IPS-15b (cell line): ENCODE data around the gene ERRFI1.

ENCODE experiments used
- H3K27me3 ChIP-seq: one replicate; pipeline ENCODE4 v1.6.1; 2013; ENCODE audit warnings: low read length; ENCODE audit not compliant: control insufficient read depth, insufficient read depth
- H3K36me3 ChIP-seq: one replicate; pipeline ENCODE4 v1.6.1; 2013; ENCODE audit warnings: low read length; ENCODE audit not compliant: control insufficient read depth, insufficient read depth
- H3K4me1 ChIP-seq: one replicate; pipeline ENCODE4 v1.6.1; 2013; ENCODE audit warnings: mild to moderate bottlenecking, low read length; ENCODE audit not compliant: control insufficient read depth, insufficient read depth
- H3K4me3 ChIP-seq: one replicate; pipeline ENCODE4 v1.5.1; 2013; ENCODE audit warnings: low read depth, low read length
- H3K9ac ChIP-seq: one replicate; pipeline ENCODE4 v1.6.1; 2013; ENCODE audit warnings: low read depth, mild to moderate bottlenecking, low read length
- H3K9me3 ChIP-seq: one replicate; pipeline ENCODE4 v1.6.1; 2013; ENCODE audit warnings: mild to moderate bottlenecking, low read length; ENCODE audit not compliant: control insufficient read depth, insufficient read depth

ERRFI1 gene

GRCh38 chr1:8023995-8024313, 2.2 kb downstream of the ERRFI1 start:
- Histone ChIP-seq H3K4me3 (no peak overlapping the region), H3K4me1 (peaks cover 27% of the 10 kb centered on the region), H3K9ac (no peak overlapping the region), H3K36me3 (no peaks in the 10 kb centered on the region), H3K27me3 (peaks cover 6% of the 10 kb centered on the region), H3K9me3 (no peaks in the 10 kb centered on the region)

- Histone ChIP-seq H3K27me3 (peaks cover 6% of the 10 kb centered on the region), H3K9me3 (no peaks in the 10 kb centered on the region), H3K9ac (peak overlapping the region; percentile 9), H3K4me1 (peaks cover 32% of the 10 kb centered on the region), H3K36me3 (no peaks in the 10 kb centered on the region), H3K4me3 (no peak overlapping the region)
These were observed 2.7 kb downstream of the ERRFI1 start for GRCh38 chr1:8023287-8023994.

- no peak overlapping the region for H3K9ac ChIP-seq
- no peaks in the 10 kb centered on the region for H3K36me3 ChIP-seq
- H3K27me3 ChIP-seq, result peaks cover 6% of the 10 kb centered on the region
- no peaks in the 10 kb centered on the region for H3K9me3 ChIP-seq
- H3K4me1 ChIP-seq, result peaks cover 33% of the 10 kb centered on the region
- no peak overlapping the region for H3K4me3 ChIP-seq
These were observed 3.5 kb downstream of the ERRFI1 start for GRCh38 chr1:8022395-8023286.

- no peaks in the 10 kb centered on the region for H3K36me3 ChIP-seq
- peaks cover 3% of the 10 kb centered on the region for H3K27me3 ChIP-seq
- H3K4me1 ChIP-seq, result peaks cover 36% of the 10 kb centered on the region
- H3K9ac ChIP-seq, result no peak overlapping the region
- H3K4me3 ChIP-seq, result no peak overlapping the region
- H3K9me3 ChIP-seq, result no peaks in the 10 kb centered on the region
These were observed 4.3 kb downstream of the ERRFI1 start for GRCh38 chr1:8021676-8022266.

- no peaks in the 10 kb centered on the region for H3K36me3 ChIP-seq
- H3K4me3 ChIP-seq, result no peak overlapping the region
- H3K4me1 ChIP-seq, result peaks cover 44% of the 10 kb centered on the region
- no peaks in the 10 kb centered on the region for H3K9me3 ChIP-seq
- no peak overlapping the region for H3K9ac ChIP-seq
- no peaks in the 10 kb centered on the region for H3K27me3 ChIP-seq
These were observed 6.1 kb downstream of the ERRFI1 start for GRCh38 chr1:8020032-8020431.

- Histone ChIP-seq H3K4me1 (peaks cover 45% of the 10 kb centered on the region), H3K36me3 (peaks cover 3% of the 10 kb centered on the region), H3K27me3 (no peaks in the 10 kb centered on the region), H3K9me3 (no peaks in the 10 kb centered on the region), H3K4me3 (no peak overlapping the region), H3K9ac (no peak overlapping the region)
These were observed 6.9 kb downstream of the ERRFI1 start for GRCh38 chr1:8019229-8019620.

- peaks cover 41% of the 10 kb centered on the region for H3K4me1 ChIP-seq
- H3K36me3 ChIP-seq, result peaks cover 6% of the 10 kb centered on the region
- no peak overlapping the region for H3K9ac ChIP-seq
- no peaks in the 10 kb centered on the region for H3K9me3 ChIP-seq
- H3K4me3 ChIP-seq, result no peak overlapping the region
- H3K27me3 ChIP-seq, result no peaks in the 10 kb centered on the region
These were observed 7.4 kb downstream of the ERRFI1 start for GRCh38 chr1:8018492-8019228.

GRCh38 chr1:8017495-8018197, 8.5 kb downstream of the ERRFI1 start:
- Histone ChIP-seq H3K36me3 (peaks cover 15% of the 10 kb centered on the region), H3K9me3 (no peaks in the 10 kb centered on the region), H3K27me3 (no peaks in the 10 kb centered on the region), H3K9ac (no peak overlapping the region), H3K4me1 (peaks cover 33% of the 10 kb centered on the region), H3K4me3 (no peak overlapping the region)

GRCh38 chr1:8016895-8017241, 9.2 kb downstream of the ERRFI1 start:
- H3K4me1 ChIP-seq, result peaks cover 29% of the 10 kb centered on the region
- H3K27me3 ChIP-seq, result no peaks in the 10 kb centered on the region
- H3K36me3 ChIP-seq, result peaks cover 21% of the 10 kb centered on the region
- H3K4me3 ChIP-seq, result no peak overlapping the region
- H3K9ac ChIP-seq, result no peak overlapping the region
- no peaks in the 10 kb centered on the region for H3K9me3 ChIP-seq

GRCh38 chr1:8016210-8016894, 9.8 kb downstream of the ERRFI1 start:
- Histone ChIP-seq H3K36me3 (peaks cover 23% of the 10 kb centered on the region), H3K4me3 (no peak overlapping the region)

GRCh38 chr1:8015809-8016165, 10.3 kb downstream of the ERRFI1 start:
- H3K27me3 ChIP-seq, result no peaks in the 10 kb centered on the region
- H3K4me3 ChIP-seq, result no peak overlapping the region
- peaks cover 23% of the 10 kb centered on the region for H3K36me3 ChIP-seq
- peaks cover 29% of the 10 kb centered on the region for H3K4me1 ChIP-seq
- H3K9ac ChIP-seq, result no peak overlapping the region
- H3K9me3 ChIP-seq, result no peaks in the 10 kb centered on the region

More at GRCh38 chr1:8016210-8016894, 9.8 kb downstream of the ERRFI1 start:
- Histone ChIP-seq H3K9me3 (no peaks in the 10 kb centered on the region), H3K27me3 (no peaks in the 10 kb centered on the region), H3K4me1 (peaks cover 29% of the 10 kb centered on the region), H3K9ac (no peak overlapping the region)
